Memory B cell (primary cell): ENCODE data around the gene ANK2.

Experiments
- ATAC-seq: fragments of 150-1000 bp; cut with Tn5 transposase; 2 replicates; pipeline ENCODE4 v1.10.0; 2021; ENCODE audit warnings: low read depth, mild to moderate bottlenecking, moderate library complexity
- DNase-seq, 2 donors: peaks; one replicate each; pipeline ENCODE4 v3.0.0; 2022; ENCODE audit warnings: low spot score in 2 of 2
- H3K27ac Mint-ChIP-seq: one replicate; pipeline ENCODE4 v1.8.0; 2022; ENCODE audit warnings: mild to moderate bottlenecking, moderate library complexity, mixed read lengths
- H3K27me3 Mint-ChIP-seq: one replicate; pipeline ENCODE4 v1.8.0; 2022; ENCODE audit warnings: mixed read lengths
- H3K36me3 Mint-ChIP-seq: one replicate; pipeline ENCODE4 v1.8.0; 2022; ENCODE audit warnings: mild to moderate bottlenecking, mixed read lengths
- H3K4me1 Mint-ChIP-seq: one replicate; pipeline ENCODE4 v1.8.0; 2022; ENCODE audit warnings: mixed read lengths
- H3K4me3 Mint-ChIP-seq: one replicate; pipeline ENCODE4 v1.8.0; 2022; ENCODE audit warnings: mild to moderate bottlenecking, moderate library complexity, mixed read lengths
- H3K9me3 Mint-ChIP-seq: one replicate; pipeline ENCODE4 v1.8.0; 2022; ENCODE audit warnings: mixed read lengths

ANK2 gene

GRCh38 chr4:113090954-113091353, 41.5 kb downstream of the ANK2 start:
- no peak overlapping the region for H3K27ac Mint-ChIP-seq
- no peaks in the 10 kb centered on the region for H3K36me3 Mint-ChIP-seq
- H3K4me1 Mint-ChIP-seq: no peaks in the 10 kb centered on the region
- ATAC-seq (no peak), DNase-seq (no peak)
- no peaks in the 10 kb centered on the region for H3K9me3 Mint-ChIP-seq
- no peak overlapping the region for H3K4me3 Mint-ChIP-seq
- peaks cover 1% of the 10 kb centered on the region for H3K27me3 Mint-ChIP-seq

- DNase-seq (no peak), ATAC-seq (no peak)
- Mint-ChIP-seq H3K27me3 (no peaks in the 10 kb centered on the region), H3K27ac (no peak overlapping the region), H3K36me3 (no peaks in the 10 kb centered on the region), H3K9me3 (no peaks in the 10 kb centered on the region), H3K4me1 (no peaks in the 10 kb centered on the region), H3K4me3 (no peak overlapping the region)
Observed at GRCh38 chr4:113094331-113094730, 44.9 kb downstream of the ANK2 start.

GRCh38 chr4:113094802-113095201, 45.3 kb downstream of the ANK2 start:
- H3K9me3 Mint-ChIP-seq: no peaks in the 10 kb centered on the region
- H3K27ac Mint-ChIP-seq: no peak overlapping the region
- H3K4me1 Mint-ChIP-seq: no peaks in the 10 kb centered on the region
- H3K27me3 Mint-ChIP-seq: no peaks in the 10 kb centered on the region
- H3K36me3 Mint-ChIP-seq: no peaks in the 10 kb centered on the region
- no peak for DNase-seq
- no peak for ATAC-seq
- no peak overlapping the region for H3K4me3 Mint-ChIP-seq

- H3K4me1 Mint-ChIP-seq: no peaks in the 10 kb centered on the region
- H3K9me3 Mint-ChIP-seq: no peaks in the 10 kb centered on the region
- peaks cover 2% of the 10 kb centered on the region for H3K27me3 Mint-ChIP-seq
- no peaks in the 10 kb centered on the region for H3K36me3 Mint-ChIP-seq
- no peak overlapping the region for H3K4me3 Mint-ChIP-seq
- DNase-seq (no peak), ATAC-seq (no peak)
- no peak overlapping the region for H3K27ac Mint-ChIP-seq
Observed at GRCh38 chr4:113101669-113102068, 52.2 kb downstream of the ANK2 start.

- no peak for DNase-seq
- no peaks in the 10 kb centered on the region for H3K9me3 Mint-ChIP-seq
- no peak overlapping the region for H3K27ac Mint-ChIP-seq
- no peaks in the 10 kb centered on the region for H3K36me3 Mint-ChIP-seq
- peaks cover 2% of the 10 kb centered on the region for H3K27me3 Mint-ChIP-seq
- no peak for ATAC-seq
- no peaks in the 10 kb centered on the region for H3K4me1 Mint-ChIP-seq
- H3K4me3 Mint-ChIP-seq: no peak overlapping the region
Observed at GRCh38 chr4:113103556-113103955, 54.1 kb downstream of the ANK2 start.

- Mint-ChIP-seq H3K4me3 (no peak overlapping the region), H3K36me3 (no peaks in the 10 kb centered on the region), H3K4me1 (no peaks in the 10 kb centered on the region), H3K9me3 (no peaks in the 10 kb centered on the region), H3K27me3 (peaks cover 2% of the 10 kb centered on the region), H3K27ac (no peak overlapping the region)
- no peak for ATAC-seq
- DNase-seq: no peak
Observed at GRCh38 chr4:113106108-113106507, 56.7 kb downstream of the ANK2 start.

- H3K27ac Mint-ChIP-seq: no peak overlapping the region
- H3K9me3 Mint-ChIP-seq: no peaks in the 10 kb centered on the region
- H3K36me3 Mint-ChIP-seq: no peaks in the 10 kb centered on the region
- no peaks in the 10 kb centered on the region for H3K4me1 Mint-ChIP-seq
- no peak for DNase-seq
- H3K27me3 Mint-ChIP-seq: no peaks in the 10 kb centered on the region
- no peak for ATAC-seq
- no peak overlapping the region for H3K4me3 Mint-ChIP-seq
Observed at GRCh38 chr4:113109106-113109718, 59.8 kb downstream of the ANK2 start.

GRCh38 chr4:113112338-113112978, 63.0 kb downstream of the ANK2 start:
- DNase-seq (no peak), ATAC-seq (no peak)
- H3K9me3 Mint-ChIP-seq: no peaks in the 10 kb centered on the region
- no peak overlapping the region for H3K4me3 Mint-ChIP-seq
- no peaks in the 10 kb centered on the region for H3K36me3 Mint-ChIP-seq
- no peak overlapping the region for H3K27ac Mint-ChIP-seq
- no peaks in the 10 kb centered on the region for H3K4me1 Mint-ChIP-seq
- no peaks in the 10 kb centered on the region for H3K27me3 Mint-ChIP-seq

GRCh38 chr4:113113151-113113550, 63.7 kb downstream of the ANK2 start:
- no peak overlapping the region for H3K27ac Mint-ChIP-seq
- no peak overlapping the region for H3K4me3 Mint-ChIP-seq
- H3K36me3 Mint-ChIP-seq: no peaks in the 10 kb centered on the region
- no peaks in the 10 kb centered on the region for H3K4me1 Mint-ChIP-seq
- no peak for ATAC-seq
- no peaks in the 10 kb centered on the region for H3K27me3 Mint-ChIP-seq
- no peak for DNase-seq
- no peaks in the 10 kb centered on the region for H3K9me3 Mint-ChIP-seq

GRCh38 chr4:113114884-113115283, 65.4 kb downstream of the ANK2 start:
- Mint-ChIP-seq H3K4me3 (no peak overlapping the region), H3K4me1 (no peaks in the 10 kb centered on the region), H3K36me3 (no peaks in the 10 kb centered on the region), H3K27me3 (no peaks in the 10 kb centered on the region), H3K9me3 (no peaks in the 10 kb centered on the region), H3K27ac (no peak overlapping the region)
- DNase-seq: no peak
- no peak for ATAC-seq

- Mint-ChIP-seq H3K4me1 (no peaks in the 10 kb centered on the region), H3K27me3 (no peaks in the 10 kb centered on the region), H3K4me3 (no peak overlapping the region), H3K9me3 (no peaks in the 10 kb centered on the region), H3K36me3 (no peaks in the 10 kb centered on the region), H3K27ac (no peak overlapping the region)
- no peak for ATAC-seq
- no peak for DNase-seq
Observed at GRCh38 chr4:113116414-113117357, 67.2 kb downstream of the ANK2 start.

GRCh38 chr4:113117358-113117702, 67.9 kb downstream of the ANK2 start:
- Mint-ChIP-seq H3K27ac (no peak overlapping the region), H3K4me1 (no peaks in the 10 kb centered on the region), H3K36me3 (no peaks in the 10 kb centered on the region), H3K4me3 (no peak overlapping the region), H3K27me3 (no peaks in the 10 kb centered on the region), H3K9me3 (no peaks in the 10 kb centered on the region)
- DNase-seq (no peak), ATAC-seq (no peak)

- Mint-ChIP-seq H3K27me3 (no peaks in the 10 kb centered on the region), H3K36me3 (no peaks in the 10 kb centered on the region), H3K27ac (no peak overlapping the region), H3K9me3 (no peaks in the 10 kb centered on the region), H3K4me3 (no peak overlapping the region), H3K4me1 (no peaks in the 10 kb centered on the region)
- ATAC-seq (no peak), DNase-seq (no peak)
Observed at GRCh38 chr4:113122066-113122465, 72.6 kb downstream of the ANK2 start.

GRCh38 chr4:113125418-113125817, 76.0 kb downstream of the ANK2 start:
- no peaks in the 10 kb centered on the region for H3K9me3 Mint-ChIP-seq
- DNase-seq (no peak), ATAC-seq (no peak)
- no peaks in the 10 kb centered on the region for H3K36me3 Mint-ChIP-seq
- no peak overlapping the region for H3K27ac Mint-ChIP-seq
- no peaks in the 10 kb centered on the region for H3K4me1 Mint-ChIP-seq
- no peak overlapping the region for H3K4me3 Mint-ChIP-seq
- H3K27me3 Mint-ChIP-seq: no peaks in the 10 kb centered on the region
